ENCODE results near the gene TMEM18. TPM values are rescaled to one million over a fixed set of nuclear protein-coding genes. Genes with fewer than 3 reads are reported as not detected.
A peak's percentile ranks its signal among the peaks of the same experiment; 100 is the strongest.

Gene TMEM18
- total and polyA plus RNA-seq, 2 experiments from 2014 or later = 15.0 to 41.9 TPM

- no peak for TF ChIP-seq STAT1 (IDR thresholded peaks at IDR 0.05; ENCODE audit: unreplicated experiment)
Observed at GRCh38 chr2:723761-724160, 46.6 kb upstream of the TMEM18 start (continued).

GRCh38 chr2:720842-721241, 43.6 kb upstream of the TMEM18 start:
- Histone ChIP-seq H3K4me1 (ENCODE audit: insufficient read depth) (peaks cover 17% of the 10 kb centered on the region), H3K27ac (ENCODE audit: low read depth) (no peak overlapping the region), H2AFZ (peak overlapping the region; percentile 47; the same call in 1 of the 2 replicates), H3K36me3 (ENCODE audit: insufficient read depth) (no peaks in the 10 kb centered on the region), H3K4me3 (no peak overlapping the region), H3K27me3 (ENCODE audit: insufficient read depth) (no peaks in the 10 kb centered on the region), H3F3A (replicated peaks; ENCODE audit: low read depth) (no peaks in the 10 kb centered on the region), H3K9me2 (ENCODE audit: insufficient read depth) (no peaks in the 10 kb centered on the region), H3K79me2 (replicated peaks; ENCODE audit: insufficient read depth) (no peaks in the 10 kb centered on the region), H3K4me2 (no peak overlapping the region), H4K20me1 (replicated peaks; ENCODE audit: insufficient read depth) (no peaks in the 10 kb centered on the region)
- H3K4me1 Mint-ChIP-seq = peaks cover 30% of the 10 kb centered on the region
- no peaks in the 10 kb centered on the region; the same call in 2 of the 3 replicates for H3K9me3 Mint-ChIP-seq
- H3K27ac Mint-ChIP-seq = no peak overlapping the region
- H3K27me3 Mint-ChIP-seq (ENCODE audit: insufficient read depth, low read depth, poor library complexity) = peaks cover 9% of the 10 kb centered on the region
- DNase-seq (ENCODE audit: low spot score) = no peak
- H3K4me3 Mint-ChIP-seq = no peak overlapping the region
- ATAC-seq = no peak
- TF ChIP-seq ZNF331 (CRISPR knock-in tag; IDR thresholded peaks at IDR 0.05; ENCODE audit: low read depth) (no peak), EZH2phosphoT487 (IDR thresholded peaks at IDR 0.05; ENCODE audit: unreplicated experiment) (no peak), ZNF462 (CRISPR knock-in tag; IDR thresholded peaks at IDR 0.05) (no peak), REST (IDR thresholded peaks at IDR 0.05; ENCODE audit: unreplicated experiment) (no peak), CTCF (conservative IDR thresholded peaks at IDR 0.05; ENCODE audit: low read depth in 2 of 2) (no peak), CREB1 (CRISPR knock-in tag; IDR thresholded peaks at IDR 0.05; ENCODE audit: low read depth) (no peak), POLR2AphosphoS5 (IDR thresholded peaks at IDR 0.05; ENCODE audit: low read depth) (no peak), JUNB (IDR thresholded peaks at IDR 0.05; ENCODE audit: unreplicated experiment) (no peak)
- no peaks in the 10 kb centered on the region for H3K36me3 Mint-ChIP-seq (ENCODE audit: low read depth)
